NK-92 (cell line): ENCODE data around the gene SCAMP4.
"Not testable (repeated sequence)": the region's sequence is repeated elsewhere in the genome, so short reads cannot be mapped to it uniquely, and the experiment has no call there.

ENCODE experiments used
- DNase-seq: peaks from one replicate; lab custom pipeline; 2025; ENCODE audit not compliant: unreplicated experiment; lab: John Stamatoyannopoulos, UW

Gene SCAMP4

DNA sequence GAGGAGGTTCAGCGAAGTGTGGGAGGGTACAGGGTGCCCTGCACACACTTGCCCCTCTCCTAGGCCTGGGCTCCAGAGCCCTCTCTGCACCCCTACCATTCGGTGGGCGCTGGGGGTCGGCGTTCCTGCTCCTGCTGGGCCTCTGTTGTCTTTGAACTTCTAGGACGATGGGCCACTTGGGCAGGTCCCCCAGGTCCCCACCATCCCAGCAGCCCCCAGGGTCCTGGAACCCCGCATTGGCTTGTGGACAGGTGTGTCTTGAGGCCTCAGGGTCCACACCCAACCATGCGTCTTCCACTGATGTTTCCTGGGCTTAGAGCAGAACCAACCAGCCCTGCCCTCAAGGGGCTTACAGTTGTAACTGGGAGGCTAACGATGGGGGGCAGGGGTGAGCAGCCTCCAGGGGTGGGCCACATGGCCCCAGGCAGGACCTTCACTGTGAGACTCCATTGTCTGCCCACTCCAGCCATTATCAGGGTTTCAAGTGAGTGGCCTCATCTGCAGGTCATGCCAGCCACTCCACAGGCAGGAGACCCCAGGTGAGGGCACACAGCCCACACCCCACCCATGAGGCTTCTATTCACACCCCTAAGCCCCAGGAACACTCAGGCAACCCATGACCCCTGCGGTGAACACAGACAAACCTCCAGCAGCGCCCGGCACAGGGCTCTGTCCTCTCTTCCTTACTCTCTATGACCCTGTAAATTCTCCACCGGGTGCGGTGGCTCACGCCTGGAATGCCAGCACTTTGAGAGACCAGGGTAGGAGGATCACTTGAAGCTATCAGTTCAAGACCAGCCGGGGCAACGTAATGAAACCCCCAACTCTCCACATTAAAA is 39.8 kb upstream of the SCAMP4 start:
- no peak for DNase-seq

DNA sequence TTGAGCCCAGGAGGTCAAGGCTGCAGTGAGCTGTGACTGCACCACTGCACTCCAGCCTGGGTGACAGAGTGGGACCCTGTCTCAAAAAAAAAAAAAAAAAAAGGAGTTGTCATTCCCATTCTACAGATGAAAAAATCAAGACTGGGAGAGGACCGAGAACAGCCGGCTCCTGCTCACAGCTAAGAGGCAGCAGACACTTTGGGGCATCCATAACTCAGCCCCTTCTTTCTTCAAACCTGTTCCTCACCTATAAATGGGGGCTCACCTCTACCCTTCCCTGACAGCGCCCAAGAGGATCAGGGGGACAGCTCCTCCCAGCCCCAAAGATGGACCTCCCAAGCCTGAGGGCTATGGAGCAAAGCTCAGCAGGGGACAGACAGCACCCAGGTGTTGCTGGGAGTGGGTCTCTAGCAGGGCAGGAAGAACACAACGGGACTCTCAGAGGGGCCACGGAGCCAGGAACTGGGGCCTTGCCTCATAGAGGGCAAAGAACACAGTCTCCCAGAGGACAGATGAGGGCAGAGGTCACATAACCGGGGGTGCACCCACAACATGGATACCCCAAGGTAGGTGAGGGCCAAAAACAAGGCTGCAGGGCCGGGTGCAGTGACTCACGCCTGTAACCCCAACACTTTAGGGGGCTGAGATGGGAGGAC is 38.4 kb upstream of the SCAMP4 start:
- DNase-seq: no peak

DNA sequence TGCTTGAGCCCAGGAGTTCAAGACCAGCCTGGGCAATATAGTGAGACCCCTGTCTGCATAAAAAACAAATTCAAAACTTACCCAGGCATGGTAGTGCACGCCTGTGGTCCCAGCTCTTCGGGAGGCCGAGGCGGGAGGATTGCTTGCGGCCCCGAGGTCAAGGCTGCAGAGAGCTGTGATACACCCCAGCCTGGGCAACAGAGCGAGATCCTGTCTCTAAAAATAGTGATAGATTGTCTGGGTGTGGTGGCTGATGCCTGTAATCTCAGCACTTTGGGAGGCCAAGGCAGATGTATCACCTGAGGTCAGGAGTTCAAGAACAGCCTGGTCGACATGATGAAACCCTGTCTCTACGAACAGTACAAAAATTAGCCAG is 37.9 kb upstream of the SCAMP4 start:
- no peak for DNase-seq

DNA sequence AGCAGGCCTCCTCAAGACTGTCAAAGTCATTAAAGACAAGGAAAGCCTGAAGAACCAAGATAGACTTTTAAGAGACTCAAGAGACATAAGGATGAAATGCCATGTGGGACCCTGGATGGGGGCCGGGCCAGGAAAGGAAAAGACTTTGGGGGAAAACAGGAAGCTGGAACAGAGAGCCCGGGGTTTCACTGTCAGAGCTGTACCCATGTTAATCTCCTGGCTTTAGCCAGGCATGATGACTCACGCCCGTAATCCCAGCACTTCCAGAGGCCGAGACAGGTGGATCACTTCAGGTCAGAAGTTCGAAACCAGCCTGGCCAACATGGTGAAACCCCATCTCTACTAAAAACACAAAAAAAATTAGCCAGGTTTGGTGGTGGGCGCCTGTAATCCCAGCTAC is 36.2 kb upstream of the SCAMP4 start:
- DNase-seq: no peak

DNA sequence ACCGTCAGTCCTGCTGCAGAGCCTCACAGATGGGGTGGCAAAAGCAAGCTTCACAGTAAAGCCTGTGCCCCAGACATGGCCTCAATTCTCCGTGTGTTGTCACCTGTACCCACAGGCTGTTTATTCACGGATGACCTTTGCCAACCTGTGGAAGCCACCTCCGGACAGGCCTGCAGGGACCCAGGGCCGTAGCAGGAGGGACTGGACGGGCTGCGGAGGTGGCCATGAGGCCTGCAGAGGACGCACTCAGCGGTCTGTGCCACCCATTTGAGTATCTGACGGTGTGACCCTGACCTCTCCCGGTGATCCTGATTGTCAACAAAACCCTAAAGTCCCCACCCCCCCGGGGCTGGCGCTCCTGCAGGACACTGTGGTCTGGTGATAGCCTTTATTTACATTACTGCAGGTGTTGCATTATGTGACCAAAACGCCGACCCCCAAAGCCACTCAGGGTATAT is 34.0 kb upstream of the SCAMP4 start:
- DNase-seq: no peak

DNA sequence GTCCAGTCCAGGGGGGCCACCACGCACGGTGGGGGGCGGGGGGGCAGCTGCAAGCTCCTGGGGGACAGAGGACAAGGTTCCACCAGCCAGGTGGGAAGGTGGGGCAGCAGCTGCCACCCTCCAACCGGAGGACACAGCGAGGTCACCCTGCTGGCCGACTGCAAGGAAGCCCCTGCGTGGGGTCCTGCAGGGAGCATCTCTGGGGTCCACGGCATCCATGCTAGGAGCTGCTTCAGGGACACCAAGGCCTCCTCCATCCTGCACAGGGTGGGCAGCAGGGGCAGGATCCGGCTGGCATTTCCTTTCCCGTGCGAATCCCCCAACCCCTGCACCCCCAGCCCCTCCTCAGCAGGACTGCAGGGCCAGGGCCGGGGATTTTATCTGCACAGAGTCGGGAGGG is 33.6 kb upstream of the SCAMP4 start:
- DNase-seq: no peak

DNA sequence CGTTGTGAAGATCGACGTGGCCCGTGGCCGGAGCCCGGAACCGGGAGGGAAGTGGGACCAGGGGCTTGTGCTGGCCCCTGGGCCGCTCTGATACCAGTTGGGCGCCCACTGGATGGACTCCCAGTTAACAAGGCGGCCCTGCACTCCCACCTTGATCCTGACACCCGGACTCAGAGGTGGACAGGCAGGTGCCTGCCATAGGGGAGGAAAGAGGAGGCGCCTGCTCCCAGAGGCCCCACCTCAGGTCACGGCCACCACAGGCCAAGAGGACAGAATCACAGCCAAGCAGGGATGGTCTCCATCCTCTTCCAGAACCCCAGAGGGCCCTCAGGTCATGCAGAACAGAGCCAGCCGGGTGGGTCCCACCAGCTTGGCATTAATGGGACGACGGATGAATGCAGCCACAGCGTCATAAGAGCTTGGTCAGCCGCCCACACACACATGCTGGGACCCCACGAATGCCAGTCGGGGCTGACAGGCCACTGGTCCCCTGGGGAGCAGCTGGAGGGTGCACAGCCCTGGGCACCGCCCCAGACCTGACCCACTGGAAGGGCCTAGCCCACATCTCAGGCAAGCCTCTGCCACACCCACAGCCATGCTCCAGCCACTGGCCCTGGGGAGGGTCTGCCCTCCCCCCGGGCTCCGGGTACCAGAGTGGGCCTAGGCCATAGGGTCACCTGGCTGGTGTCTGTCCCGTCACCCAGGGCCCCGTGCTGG is 32.2 kb upstream of the SCAMP4 start:
- DNase-seq: no peak

DNA sequence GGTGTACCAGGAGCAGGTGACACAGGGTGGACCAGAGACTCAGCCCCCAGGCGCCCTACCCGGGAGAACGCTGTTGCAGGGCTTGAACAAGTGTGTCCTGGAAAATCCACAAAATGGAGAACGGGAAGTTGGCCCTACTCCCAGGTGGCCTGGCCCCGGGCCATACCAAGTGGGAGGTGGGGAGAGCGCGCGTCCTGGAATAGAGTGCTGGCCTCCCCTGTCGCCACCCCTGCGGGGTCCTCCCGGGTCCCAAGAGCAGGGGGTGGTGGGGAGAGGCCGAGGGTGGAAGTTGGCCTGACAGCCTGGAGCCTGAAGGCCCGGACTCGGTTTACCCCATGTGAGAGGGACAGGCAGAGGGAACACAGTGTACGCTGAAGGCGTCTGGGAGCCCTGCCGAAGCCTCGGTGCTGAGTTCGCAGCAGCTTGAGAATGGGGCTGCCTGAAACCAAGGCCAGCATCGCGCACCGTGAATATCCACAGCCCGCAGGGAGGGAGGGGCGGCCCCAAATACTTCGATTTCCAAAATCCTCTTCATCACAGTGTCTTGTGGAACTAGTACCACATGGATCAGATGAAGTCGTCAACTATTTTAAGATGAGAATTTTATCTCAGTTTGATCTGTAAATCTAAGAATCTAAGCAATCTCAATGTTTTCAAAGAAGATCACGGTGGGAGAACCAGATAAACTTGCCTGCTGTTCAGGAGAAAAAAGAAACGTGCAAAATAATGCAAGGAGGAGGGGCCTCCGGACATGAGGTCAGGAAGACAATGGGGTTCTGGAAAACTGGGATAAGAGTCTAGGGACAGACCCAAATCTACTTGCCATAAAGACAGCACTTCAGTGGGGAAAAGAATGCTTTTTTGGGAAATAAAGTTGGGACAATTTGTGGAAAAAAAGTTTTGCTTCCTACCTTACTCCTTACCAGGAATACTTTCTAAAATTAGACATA is 31.4 kb upstream of the SCAMP4 start:
- DNase-seq: no peak

DNA sequence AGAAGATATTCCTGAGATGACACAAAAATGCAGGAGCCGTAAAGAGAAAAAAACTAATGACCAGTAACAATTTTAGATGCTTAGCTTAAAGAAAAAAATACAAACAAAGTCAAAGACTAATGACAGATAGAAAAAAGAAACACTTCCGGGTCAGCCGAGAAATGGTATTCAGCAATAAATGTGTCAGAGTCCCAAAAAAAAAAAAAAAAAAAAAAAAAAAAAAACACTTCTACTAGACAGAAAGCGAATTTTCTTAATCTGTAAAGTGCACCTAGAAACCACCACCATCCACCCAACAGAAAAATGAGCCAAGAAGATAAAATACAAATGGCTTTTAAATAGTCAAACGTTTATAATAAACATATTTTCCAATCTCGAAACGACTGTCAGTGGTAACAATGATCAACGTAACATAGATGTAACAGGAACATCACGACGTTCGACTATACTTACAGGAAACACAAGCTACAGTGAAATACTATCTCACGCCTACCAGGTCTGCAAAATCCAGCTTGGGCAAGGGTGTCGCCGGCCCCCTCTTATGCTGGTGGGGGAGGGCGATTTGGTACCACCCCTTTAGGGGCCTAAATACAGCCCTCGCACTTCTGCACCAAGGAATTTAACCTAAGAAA is 30.5 kb upstream of the SCAMP4 start:
- DNase-seq: no peak

DNA sequence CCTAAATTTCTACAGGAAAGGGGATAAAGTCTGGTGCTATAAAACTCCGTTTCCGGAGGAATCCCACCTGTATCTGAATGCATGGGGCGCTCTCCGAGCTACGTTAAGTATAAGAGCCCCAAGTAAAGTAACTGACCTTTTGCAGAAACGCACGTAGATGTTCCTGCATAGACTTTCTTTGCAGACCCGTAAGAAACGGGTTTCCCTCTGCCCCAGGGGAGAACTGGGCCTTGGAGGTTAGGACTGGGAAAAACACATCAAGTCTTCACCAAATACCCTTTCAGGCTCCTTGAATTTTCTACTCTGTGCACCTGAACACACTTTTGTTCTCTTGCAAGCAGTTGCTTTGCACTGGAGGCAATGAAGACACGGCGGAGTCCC is 29.9 kb upstream of the SCAMP4 start:
- not testable (repeated sequence) for DNase-seq

DNA sequence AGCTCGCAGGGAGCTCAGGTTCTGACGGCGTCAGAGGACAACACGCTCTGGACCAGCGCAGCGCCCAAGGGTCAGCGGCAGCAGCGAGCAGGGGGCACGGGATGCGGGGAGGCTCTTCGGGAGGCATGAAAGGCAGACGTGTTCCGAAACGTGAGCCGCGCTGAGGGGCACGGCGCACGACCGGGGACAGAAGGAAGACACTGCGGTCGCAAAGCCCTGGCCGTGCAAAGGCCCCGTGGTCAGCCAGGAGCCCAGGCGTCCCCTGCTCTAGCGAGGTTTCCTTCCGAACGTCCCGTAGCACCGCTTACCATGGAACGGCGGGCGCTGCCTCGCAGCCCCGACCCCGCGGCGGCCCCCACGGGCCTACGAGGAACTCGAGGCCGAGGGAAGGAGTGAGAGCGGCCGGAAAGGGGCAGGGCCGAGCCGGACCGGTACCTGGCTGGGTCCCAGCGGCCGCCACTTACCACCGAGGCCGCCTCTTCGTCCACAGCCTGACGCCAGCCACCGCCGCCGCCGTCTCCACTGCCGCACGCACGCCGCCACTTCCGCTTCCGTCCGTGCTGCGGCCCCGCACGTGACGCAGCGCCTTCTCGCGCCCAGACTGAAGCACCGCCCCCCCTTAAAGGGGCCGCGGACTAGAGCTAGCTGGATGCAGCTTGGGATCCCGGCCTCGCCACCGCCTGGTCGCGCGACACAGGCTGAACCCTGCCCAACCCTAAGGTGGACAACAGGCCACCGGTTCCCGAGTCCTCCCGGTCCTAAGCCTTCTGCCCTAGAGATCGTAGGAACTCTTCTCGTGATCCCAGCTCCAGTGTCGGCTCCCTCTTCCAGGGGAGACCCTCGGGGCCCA is 29.3 kb upstream of the SCAMP4 start:
- no peak for DNase-seq

DNA sequence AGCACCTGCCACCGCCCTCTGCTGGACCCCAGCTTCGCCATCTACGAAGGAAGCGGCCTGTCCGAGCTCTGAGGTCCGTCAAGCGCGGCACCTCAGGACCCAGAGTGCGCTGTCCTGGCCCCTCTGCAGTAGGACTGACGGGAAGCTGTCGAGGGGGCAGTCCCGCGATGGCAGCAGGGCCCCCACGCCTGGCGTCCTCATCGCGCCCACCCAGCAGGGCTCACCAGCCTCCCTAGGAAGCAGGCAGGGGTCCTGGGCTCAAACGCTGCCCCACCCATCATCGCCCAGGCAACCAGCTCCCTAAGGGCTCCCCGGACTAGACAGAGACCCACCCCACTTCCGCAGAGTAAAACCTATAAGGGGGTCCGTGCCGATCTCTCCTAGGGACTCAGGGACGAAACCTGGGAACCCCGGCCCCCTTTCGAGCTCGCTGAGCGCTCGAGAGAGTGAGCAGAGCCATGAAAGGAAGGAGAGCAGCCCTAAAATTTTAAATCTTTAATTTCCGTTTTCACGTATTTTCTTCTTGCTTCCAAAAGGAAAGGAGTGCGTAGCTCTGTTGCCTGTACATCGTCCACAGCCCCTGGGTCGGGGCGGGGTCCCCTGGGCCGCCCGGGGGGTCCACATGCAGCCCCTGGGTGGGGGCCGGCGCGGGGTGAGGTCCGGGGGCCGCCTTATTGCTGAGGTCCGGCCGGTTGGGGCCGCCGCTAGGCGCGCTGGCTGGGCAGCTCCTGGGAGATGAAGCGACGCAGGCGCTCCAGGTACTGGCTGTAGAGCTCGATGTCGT is 28.5 kb upstream of the SCAMP4 start:
- DNase-seq: not testable (repeated sequence)

DNA sequence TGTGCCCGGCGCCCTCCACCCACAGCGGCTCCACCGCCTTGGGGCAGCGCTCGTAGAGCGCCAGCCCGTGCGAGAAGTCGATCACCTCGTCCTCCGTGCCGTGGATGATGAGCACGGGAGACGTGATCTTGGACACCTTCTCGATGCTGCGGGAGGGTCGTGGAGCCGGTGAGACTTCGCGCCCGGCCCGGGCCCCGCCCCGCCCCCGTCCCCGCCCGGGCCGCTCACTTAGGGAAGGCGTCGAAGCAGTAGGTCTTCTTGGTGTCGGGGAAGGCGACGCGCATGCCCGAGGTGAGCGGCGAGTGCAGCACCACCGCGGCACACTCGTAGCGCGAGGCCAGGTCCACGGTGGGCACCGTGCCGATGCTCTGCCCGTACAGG is 27.9 kb upstream of the SCAMP4 start:
- not testable (repeated sequence) for DNase-seq

DNA sequence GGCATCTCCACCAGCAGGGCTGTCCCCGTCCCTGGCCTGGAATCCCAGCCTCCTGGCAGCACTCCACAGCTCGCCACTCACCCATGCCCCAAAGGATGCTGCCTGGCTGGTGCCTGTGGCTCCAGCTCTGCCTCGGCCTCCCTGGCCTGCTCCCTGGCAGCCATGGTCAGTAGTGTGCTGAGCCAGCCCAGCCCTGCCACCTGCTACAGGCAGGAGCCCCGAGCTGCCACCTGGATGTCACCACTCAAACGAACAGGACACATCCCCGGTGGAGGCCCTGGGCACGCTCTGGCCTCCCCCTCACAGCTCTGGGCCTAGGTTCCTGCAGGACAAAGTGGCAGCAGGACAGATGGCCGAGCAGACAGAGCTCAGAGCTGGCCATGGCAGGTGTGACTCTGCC is 26.6 kb upstream of the SCAMP4 start:
- not testable (repeated sequence) for DNase-seq

DNA sequence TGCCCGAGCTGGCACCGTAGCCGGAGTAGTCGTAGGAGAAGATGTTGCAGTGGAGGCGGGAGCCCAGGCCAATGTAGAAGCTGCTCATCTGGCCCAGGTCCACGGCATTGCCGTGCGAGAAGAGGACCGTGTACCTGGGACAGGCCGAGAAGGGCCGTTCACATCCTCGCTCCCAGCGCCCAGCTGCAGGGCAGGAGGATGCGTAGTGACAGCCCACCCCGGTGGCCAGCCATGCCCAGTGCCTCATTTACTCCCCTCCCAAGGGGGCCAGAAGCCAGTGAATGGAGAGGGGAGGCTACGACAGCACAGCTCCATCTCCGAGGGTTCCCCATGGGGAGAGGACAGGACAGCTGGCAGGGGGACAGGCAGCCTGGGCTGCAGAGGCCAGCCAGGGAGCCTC is 25.2 kb upstream of the SCAMP4 start:
- not testable (repeated sequence) for DNase-seq

DNA sequence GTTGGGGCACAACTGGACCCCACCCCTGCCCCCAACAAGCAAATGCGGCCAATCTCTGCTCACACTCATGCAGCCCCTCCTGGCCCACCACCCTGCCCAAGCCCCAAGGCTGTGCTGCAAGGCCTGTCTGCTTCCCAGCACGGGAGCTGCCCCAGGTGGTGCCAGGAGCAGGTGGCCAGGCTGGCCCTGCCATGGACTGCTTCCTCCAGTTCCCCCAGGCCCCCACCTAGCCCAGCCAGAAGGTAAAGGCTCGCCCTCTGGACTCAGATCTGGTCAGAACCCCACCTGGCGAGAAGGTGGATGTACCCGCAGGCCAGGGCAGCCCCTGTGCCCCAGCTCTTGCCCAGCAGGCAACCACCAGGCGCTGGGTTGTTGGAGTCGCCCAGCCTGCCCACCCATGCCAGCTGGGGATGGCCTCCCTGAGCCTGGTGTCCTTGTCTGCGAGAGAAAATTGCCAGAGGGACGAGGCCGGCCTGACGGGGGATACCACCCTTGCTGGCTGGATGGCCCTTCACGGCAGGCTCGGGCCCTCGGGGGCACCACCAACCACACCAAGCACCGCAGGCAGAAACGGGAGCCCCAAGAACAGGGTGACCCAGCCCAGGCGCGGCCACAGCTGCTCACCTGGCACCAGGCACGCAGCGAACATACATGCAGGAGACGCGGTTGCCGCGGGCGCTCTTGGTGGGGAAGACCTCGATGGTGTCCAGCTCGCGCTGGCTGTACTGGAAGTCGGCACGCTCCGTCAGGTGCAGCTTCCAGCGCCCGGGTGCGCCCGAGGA is 24.4 kb upstream of the SCAMP4 start:
- no peak for DNase-seq

DNA sequence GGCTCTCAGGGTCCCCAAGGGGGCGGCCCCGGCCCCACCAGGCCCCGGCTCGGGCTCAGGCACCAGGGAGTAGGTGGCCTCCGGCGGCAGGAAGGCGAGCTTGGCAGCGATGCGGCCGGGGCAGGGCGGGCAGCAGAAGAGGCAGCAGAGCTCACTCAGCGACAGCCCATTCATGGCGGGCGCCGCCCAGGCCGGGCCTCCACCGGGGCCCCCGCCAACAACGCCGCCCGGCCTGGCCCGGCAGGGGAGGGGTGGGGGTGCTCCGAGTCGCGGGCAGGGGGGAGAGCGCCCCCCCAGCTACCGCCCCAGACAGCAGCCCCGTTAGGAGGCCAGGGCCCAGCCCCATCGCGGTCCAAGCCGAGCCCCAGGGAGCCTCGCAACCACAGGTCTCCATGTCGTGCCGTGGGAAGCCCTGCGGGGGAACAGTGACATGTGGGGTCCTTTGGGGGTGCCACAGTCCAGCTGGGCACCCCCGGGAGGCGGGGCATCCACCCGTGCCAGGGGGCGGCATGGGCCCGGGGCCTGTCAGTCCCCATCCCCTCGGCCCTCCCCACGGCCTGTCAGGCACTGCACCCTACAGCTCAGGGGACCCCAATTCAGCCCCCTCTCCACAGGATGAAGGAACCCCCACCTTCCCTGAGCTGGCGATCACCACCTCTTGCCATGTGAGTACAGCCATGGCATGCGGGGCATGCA is 23.7 kb upstream of the SCAMP4 start:
- not testable (repeated sequence) for DNase-seq
